Memory B cell (primary cell): ENCODE data around the gene TMEM163.
"Not testable (repeated sequence)": the region's sequence is repeated elsewhere in the genome, so short reads cannot be mapped to it uniquely, and the experiment has no call there.

Experiments
- ATAC-seq: fragments of 150-1000 bp; cut with Tn5 transposase; 2 replicates; pipeline ENCODE4 v1.10.0; 2021; ENCODE audit warnings: low read depth, mild to moderate bottlenecking, moderate library complexity
- DNase-seq, 2 donors: peaks; one replicate each; pipeline ENCODE4 v3.0.0; 2022; ENCODE audit warnings: low spot score in 2 of 2
- H3K27ac Mint-ChIP-seq: one replicate; pipeline ENCODE4 v1.8.0; 2022; ENCODE audit warnings: mild to moderate bottlenecking, moderate library complexity, mixed read lengths
- H3K27me3 Mint-ChIP-seq: one replicate; pipeline ENCODE4 v1.8.0; 2022; ENCODE audit warnings: mixed read lengths
- H3K36me3 Mint-ChIP-seq: one replicate; pipeline ENCODE4 v1.8.0; 2022; ENCODE audit warnings: mild to moderate bottlenecking, mixed read lengths
- H3K4me1 Mint-ChIP-seq: one replicate; pipeline ENCODE4 v1.8.0; 2022; ENCODE audit warnings: mixed read lengths
- H3K4me3 Mint-ChIP-seq: one replicate; pipeline ENCODE4 v1.8.0; 2022; ENCODE audit warnings: mild to moderate bottlenecking, moderate library complexity, mixed read lengths
- H3K9me3 Mint-ChIP-seq: one replicate; pipeline ENCODE4 v1.8.0; 2022; ENCODE audit warnings: mixed read lengths

Gene TMEM163

DNA sequence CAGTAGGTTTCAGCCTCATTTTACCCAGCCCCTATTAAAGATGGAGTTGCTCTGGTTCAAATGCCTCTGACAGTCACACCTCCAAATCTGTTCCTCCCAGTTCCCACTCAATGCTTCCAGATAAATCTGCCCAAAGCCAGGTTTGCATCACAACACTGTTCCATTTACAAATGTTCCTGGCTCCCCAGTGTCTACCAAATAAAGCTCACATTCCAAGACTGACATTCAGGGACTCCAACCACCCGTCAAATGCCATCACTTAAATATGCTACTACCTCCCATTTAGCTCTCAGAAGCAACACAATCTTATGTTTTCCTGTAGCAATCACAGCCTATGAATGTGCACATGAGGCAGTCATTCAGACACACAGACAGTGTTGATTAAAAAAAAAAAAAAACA lies 127.3 kb downstream of the TMEM163 start:
- no peak overlapping the region for H3K4me3 Mint-ChIP-seq
- DNase-seq, result no peak
- H3K9me3 Mint-ChIP-seq, result peaks cover 17% of the 10 kb centered on the region
- peaks cover 3% of the 10 kb centered on the region for H3K4me1 Mint-ChIP-seq
- no peaks in the 10 kb centered on the region for H3K27me3 Mint-ChIP-seq
- H3K36me3 Mint-ChIP-seq, result peaks cover 21% of the 10 kb centered on the region
- H3K27ac Mint-ChIP-seq, result no peak overlapping the region
- ATAC-seq, result no peak

DNA sequence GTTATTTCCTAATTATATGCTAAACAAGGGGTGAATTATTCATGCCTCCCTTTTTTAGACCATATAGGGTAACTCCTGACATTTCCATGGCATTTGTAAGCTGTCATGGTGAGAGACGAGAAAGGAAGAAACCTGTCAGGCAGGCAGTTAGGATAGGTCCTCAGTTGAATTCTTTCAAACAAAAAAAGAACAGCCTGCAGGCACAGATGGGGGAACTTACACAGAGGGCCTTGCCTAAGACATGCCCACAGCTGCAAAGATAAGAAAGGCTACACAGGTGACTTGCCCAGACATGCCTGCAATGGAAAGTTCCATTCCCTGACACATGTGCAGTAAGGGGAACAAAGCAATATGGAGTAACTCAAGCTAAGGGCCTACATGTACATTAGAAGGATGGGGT lies 128.1 kb downstream of the TMEM163 start:
- H3K27ac Mint-ChIP-seq, result no peak overlapping the region
- H3K9me3 Mint-ChIP-seq, result peaks cover 17% of the 10 kb centered on the region
- no peaks in the 10 kb centered on the region for H3K27me3 Mint-ChIP-seq
- DNase-seq (no peak), ATAC-seq (no peak)
- H3K4me3 Mint-ChIP-seq, result no peak overlapping the region
- H3K36me3 Mint-ChIP-seq, result peaks cover 21% of the 10 kb centered on the region
- H3K4me1 Mint-ChIP-seq, result peaks cover 6% of the 10 kb centered on the region

DNA sequence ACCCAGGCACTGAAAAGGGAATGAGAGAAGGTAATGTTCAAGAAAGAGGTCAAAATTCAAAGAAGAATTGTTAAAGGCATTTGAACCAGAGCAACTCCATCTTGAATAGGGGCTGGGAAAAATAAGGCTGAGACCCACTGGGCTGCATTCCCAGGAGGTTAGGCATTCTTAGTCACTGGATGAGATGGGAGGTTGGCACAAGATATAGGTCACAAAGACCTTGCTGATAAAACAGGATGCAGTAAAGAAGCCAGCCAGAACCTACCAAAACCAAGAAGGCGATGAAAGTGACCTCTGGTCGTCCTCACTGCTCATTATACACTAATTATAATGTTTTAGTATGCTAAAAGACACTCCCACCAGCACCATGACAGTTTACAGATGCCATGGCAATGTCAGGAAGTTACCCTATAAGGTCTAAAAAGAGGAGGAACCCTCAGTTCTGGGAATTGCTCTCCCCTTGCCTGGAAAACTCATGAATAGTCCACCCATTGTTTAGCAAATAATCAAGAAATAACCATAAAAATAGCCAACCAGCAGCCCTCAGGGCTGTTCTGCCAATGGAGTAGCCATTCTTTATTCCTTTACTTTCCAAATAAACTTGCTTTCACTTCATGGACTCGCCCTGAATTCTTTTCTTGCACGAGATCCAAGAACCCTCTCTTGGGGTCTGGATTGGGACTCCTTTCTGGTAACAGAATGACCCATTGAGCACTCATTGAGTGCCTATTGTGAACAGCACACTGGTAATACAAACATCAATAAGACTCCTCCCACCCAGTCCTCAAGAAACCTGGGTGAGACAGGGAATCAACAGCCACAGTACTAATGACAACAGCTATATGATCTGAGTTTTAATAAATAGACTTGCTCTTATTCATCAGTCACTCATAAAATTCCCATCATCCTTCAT lies 129.4 kb downstream of the TMEM163 start:
- not testable (repeated sequence) for H3K4me3 Mint-ChIP-seq, H3K27me3 Mint-ChIP-seq, H3K4me1 Mint-ChIP-seq, ATAC-seq, DNase-seq, H3K27ac Mint-ChIP-seq
- Mint-ChIP-seq H3K9me3 (peaks cover 17% of the 10 kb centered on the region), H3K36me3 (peaks cover 21% of the 10 kb centered on the region)

DNA sequence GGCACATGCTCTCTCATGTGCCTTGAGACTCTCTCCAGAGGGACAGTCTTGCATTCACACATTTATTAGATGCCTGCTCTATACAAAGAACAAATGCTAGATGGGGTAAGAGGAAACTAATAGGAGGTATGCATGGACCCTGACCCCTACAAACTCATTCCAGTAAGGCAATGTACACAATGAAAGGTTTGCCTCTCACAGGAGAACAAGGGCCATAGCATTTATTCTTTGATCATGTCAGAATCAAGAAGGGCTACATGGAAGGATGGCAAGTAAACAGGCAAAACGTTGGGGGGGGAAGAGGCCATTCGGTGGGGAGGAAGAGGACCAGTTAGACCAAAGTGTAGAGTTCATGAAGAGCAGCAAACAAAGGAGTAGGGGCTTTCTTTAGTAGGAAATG lies 130.2 kb downstream of the TMEM163 start:
- peaks cover 14% of the 10 kb centered on the region for H3K9me3 Mint-ChIP-seq
- ATAC-seq (no peak), DNase-seq (no peak)
- H3K27me3 Mint-ChIP-seq, result no peaks in the 10 kb centered on the region
- H3K27ac Mint-ChIP-seq, result no peak overlapping the region
- peaks cover 13% of the 10 kb centered on the region for H3K4me1 Mint-ChIP-seq
- H3K36me3 Mint-ChIP-seq, result peaks cover 21% of the 10 kb centered on the region
- no peak overlapping the region for H3K4me3 Mint-ChIP-seq

DNA sequence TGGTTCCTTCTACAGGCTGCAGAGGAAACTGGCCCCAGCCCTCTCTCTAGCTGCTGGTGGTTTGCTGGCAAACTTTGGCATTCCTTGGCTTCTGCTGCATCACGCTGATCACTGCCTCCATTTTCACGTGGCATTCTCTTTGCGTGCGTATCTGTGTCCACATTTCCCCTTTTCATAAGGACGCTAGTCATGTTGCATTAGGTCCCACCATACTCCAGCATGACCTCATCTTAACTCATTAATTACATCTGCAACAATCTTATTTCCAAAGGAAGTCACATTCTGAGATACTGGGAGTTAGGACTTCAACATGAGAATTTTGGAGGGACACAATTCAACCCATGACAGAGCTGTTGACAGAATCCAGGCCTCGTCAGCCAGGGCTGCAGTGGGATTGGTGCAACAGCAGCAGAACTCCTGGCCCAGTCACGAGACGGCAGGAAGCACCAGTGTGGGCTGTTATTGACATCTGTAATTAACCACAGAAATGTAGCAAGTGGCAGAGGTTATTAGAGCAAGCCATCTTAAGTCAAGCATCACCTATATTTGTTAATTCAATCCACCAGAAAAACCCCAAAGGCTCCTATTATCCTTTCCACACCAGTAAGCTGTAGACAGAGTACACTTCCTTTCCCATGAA lies 132.4 kb downstream of the TMEM163 start:
- peak in 1 of 2 donors; percentile 14 for DNase-seq
- peak; percentile 71 for ATAC-seq
- peaks cover 11% of the 10 kb centered on the region for H3K36me3 Mint-ChIP-seq
- H3K27ac Mint-ChIP-seq, result peak overlapping the region; percentile 54
- peaks cover 25% of the 10 kb centered on the region for H3K4me1 Mint-ChIP-seq
- H3K9me3 Mint-ChIP-seq, result peaks cover 10% of the 10 kb centered on the region
- no peak overlapping the region for H3K4me3 Mint-ChIP-seq
- no peaks in the 10 kb centered on the region for H3K27me3 Mint-ChIP-seq

DNA sequence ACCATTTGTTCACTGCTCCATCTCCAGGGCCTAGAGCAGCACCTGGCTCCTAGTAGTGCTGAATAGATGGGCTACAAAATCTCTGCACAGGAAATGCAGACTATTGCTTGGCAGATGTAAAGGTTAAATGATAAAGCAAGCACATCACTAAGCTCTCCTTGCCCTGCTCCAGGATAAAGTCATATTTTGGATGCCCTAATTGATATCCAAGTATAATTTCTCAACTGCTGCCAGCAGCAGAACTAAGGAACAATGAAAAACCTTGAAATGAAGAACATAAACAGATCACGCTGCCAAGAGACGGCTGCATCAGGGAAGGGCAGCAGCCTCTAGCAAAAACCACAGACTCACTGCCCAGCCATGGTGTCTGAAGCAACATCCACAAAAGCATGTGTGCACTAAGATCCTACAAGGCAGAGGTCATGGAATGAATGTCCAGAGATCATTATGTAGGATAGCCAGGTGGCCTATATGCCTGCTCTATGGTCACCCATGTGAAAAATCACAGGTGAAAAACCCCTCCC lies 134.7 kb downstream of the TMEM163 start:
- Mint-ChIP-seq H3K4me3 (no peak overlapping the region), H3K36me3 (peaks cover 6% of the 10 kb centered on the region), H3K27ac (peak overlapping the region; percentile 9), H3K9me3 (peaks cover 6% of the 10 kb centered on the region), H3K27me3 (no peaks in the 10 kb centered on the region), H3K4me1 (peaks cover 25% of the 10 kb centered on the region)
- DNase-seq (no peak), ATAC-seq (no peak)

DNA sequence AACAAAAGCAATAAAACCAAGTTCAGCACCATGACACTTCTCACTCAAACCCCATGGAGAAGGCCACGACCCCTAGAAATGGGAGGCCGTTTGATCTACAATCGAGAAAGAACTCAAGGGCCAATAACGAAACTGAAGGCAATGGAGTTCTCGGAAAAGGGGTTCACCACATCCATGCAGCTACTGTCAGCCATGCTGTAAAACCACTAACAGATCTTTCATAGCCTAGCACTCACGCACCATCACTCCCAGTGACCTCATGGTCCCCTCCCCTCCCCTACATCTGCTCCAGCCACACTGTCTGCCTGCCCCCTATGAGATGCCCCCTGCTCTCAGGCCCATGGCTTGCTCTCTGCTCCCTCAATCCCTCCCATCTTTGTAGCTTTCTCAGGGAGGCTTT lies 135.3 kb downstream of the TMEM163 start:
- peaks cover 25% of the 10 kb centered on the region for H3K4me1 Mint-ChIP-seq
- peaks cover under 1% of the 10 kb centered on the region for H3K9me3 Mint-ChIP-seq
- no peak for DNase-seq
- H3K27ac Mint-ChIP-seq, result peak overlapping the region; percentile 9
- H3K4me3 Mint-ChIP-seq, result no peak overlapping the region
- no peaks in the 10 kb centered on the region for H3K27me3 Mint-ChIP-seq
- no peak for ATAC-seq
- peaks cover under 1% of the 10 kb centered on the region for H3K36me3 Mint-ChIP-seq

DNA sequence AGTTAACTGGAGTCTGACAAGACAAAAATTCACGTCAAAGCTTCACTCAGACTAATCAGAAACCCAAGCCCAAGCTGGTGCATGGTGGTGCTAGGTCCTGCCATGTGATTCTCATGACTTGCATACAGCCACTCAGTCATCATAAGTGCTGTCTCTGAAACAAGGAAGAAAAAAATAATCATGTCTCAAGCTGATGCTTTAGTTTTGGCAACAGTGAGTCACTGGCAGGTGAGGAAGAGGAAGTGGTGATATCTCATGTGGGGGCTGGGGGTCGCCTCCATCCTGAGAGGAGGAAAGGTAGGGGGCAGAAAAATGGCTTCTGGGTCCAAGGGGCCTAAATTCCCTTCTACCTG lies 136.3 kb downstream of the TMEM163 start:
- peak; percentile 10 to 16 for DNase-seq
- Mint-ChIP-seq H3K9me3 (no peaks in the 10 kb centered on the region), H3K27me3 (no peaks in the 10 kb centered on the region), H3K4me3 (peak overlapping the region; percentile 24), H3K4me1 (peaks cover 25% of the 10 kb centered on the region), H3K36me3 (no peaks in the 10 kb centered on the region), H3K27ac (peak overlapping the region; percentile 86)
- ATAC-seq, result peak; percentile 63

DNA sequence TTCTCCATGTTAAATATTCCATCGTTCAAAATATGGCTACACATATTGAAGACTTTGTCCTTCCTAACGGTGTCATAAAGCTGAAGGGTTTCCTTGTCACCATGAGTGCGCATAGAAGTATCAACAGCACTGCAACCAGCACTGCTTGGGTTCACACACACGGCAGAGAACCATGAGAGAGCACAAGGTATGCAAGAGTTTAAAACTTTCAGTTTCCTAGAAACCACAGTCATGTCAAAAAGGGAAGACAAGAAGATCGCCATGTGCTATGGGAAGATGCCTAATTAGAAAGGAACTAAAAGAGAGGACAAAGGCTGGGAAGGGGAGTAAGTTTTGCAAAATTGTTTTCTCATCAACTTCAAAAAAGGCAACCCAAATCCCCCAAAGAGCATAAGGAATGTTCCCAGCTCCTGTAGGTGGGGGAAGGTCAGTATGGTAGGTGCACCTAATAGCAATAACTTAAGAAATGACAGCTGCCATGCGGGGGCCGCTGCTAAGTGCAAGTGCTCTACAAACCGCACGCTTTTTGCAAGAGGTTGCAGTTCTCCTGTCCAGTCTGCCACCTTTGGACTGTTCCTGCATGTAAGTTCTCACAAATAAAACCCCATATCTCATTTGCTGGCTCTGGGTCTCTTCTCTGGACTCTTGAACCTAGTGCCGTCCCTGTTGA lies 136.8 kb downstream of the TMEM163 start:
- ATAC-seq, result peak; percentile 53
- H3K4me3 Mint-ChIP-seq, result peak overlapping the region; percentile 24
- no peak for DNase-seq
- H3K9me3 Mint-ChIP-seq, result no peaks in the 10 kb centered on the region
- peaks cover 25% of the 10 kb centered on the region for H3K4me1 Mint-ChIP-seq
- no peaks in the 10 kb centered on the region for H3K36me3 Mint-ChIP-seq
- no peaks in the 10 kb centered on the region for H3K27me3 Mint-ChIP-seq
- H3K27ac Mint-ChIP-seq, result peak overlapping the region; percentile 86

DNA sequence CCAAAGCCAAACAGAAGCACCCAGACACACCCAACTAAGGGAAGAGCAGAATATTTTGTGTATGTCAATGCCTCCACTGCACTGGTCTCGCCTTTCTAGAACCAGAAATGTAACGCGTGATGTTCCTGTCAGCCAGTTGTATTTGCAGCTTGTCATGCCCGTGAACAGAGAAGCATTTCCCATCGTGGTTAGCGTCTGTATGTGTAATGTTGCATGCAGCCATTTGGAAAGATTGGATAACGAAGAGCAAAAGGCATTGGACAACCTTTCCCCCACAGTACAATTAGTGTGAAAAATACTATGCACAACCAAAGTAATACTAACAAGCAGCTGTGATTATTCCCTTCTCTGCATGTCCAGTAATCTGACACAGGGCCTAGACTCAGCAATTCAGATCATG lies 140.5 kb downstream of the TMEM163 start:
- no peaks in the 10 kb centered on the region for H3K36me3 Mint-ChIP-seq
- no peaks in the 10 kb centered on the region for H3K27me3 Mint-ChIP-seq
- H3K4me1 Mint-ChIP-seq, result peaks cover 10% of the 10 kb centered on the region
- ATAC-seq (no peak), DNase-seq (no peak)
- no peak overlapping the region for H3K27ac Mint-ChIP-seq
- H3K4me3 Mint-ChIP-seq, result no peak overlapping the region
- no peaks in the 10 kb centered on the region for H3K9me3 Mint-ChIP-seq

DNA sequence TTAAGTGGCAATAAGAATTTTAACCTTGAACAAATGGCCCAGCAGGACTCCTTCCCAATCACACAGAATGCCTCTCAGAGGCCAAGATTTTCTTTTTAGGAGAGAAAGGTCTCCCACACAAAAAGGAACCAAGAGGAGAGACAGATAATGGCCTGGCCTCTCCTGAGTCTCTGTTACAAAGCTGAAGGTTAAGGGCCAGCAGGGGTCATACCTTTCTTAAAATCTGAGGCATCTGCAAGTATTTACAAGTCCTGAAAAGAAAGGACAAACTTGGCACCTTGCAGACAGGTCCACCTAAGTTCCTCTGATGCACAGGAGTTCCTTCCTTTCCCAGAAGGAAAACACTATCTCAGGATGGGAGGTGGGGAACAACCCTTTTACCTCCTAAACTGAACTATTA lies 142.3 kb downstream of the TMEM163 start:
- no peaks in the 10 kb centered on the region for H3K27me3 Mint-ChIP-seq
- H3K27ac Mint-ChIP-seq, result peak overlapping the region; percentile 18
- DNase-seq (no peak), ATAC-seq (no peak)
- H3K4me1 Mint-ChIP-seq, result peaks cover 3% of the 10 kb centered on the region
- no peaks in the 10 kb centered on the region for H3K9me3 Mint-ChIP-seq
- no peaks in the 10 kb centered on the region for H3K36me3 Mint-ChIP-seq
- H3K4me3 Mint-ChIP-seq, result no peak overlapping the region

DNA sequence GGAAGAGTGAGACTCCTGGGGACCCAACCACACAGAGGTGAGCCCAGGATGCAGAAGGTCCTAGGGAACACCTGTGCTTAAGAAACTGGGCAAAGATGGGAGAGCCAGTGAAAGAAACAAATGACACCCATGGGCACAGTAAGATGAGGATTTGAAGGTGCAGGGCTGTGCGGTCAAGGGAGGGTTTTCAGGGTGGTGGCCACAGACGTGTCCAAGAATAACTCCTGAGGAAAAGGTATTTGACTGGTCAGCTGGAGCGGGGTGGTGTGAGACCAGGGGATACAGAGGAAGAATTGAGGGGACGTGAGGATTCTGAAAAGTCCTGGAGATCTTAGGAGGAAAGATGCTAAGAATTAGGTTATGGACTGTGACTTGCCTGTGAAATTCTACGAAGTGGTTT lies 142.9 kb downstream of the TMEM163 start:
- Mint-ChIP-seq H3K9me3 (no peaks in the 10 kb centered on the region), H3K4me1 (peaks cover 5% of the 10 kb centered on the region), H3K36me3 (no peaks in the 10 kb centered on the region), H3K4me3 (no peak overlapping the region), H3K27me3 (no peaks in the 10 kb centered on the region), H3K27ac (peak overlapping the region; percentile 18)
- ATAC-seq, result no peak
- DNase-seq, result no peak

DNA sequence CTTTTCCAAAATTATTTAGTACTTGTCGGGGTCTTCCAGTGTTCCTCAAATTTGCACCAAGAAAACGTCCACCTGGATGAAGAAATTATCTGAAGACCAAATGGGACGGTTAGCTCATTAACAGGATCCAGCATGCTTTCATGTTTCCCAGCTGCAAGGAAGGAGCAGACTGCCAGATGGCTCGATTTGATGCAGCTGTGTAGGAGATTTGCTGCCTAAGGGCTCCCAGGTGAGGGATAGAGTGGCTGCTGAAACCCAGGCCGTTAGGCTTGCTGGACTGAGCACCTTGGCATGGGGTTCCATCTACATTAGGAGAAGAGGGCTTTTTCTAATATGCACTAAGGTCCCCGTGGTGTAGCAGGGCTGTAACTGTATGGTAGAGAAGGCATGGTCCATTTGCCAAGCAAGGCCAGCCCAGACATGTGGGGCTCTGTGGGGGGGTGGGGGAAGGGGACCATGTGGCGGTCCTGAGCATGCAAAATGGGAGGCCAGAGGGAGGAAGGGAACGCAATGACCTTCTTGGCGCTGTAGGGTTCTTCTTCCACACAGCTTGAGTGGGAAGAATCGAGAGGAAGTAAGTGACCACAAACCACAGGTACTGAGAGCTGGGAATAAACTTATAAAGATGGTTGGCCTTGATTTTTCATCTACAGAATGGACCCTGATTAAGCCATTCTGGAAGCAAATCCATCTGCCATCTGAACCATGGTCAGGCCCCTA lies 144.0 kb downstream of the TMEM163 start:
- H3K36me3 Mint-ChIP-seq, result no peaks in the 10 kb centered on the region
- H3K4me1 Mint-ChIP-seq, result peaks cover 12% of the 10 kb centered on the region
- H3K27ac Mint-ChIP-seq, result no peak overlapping the region
- H3K27me3 Mint-ChIP-seq, result no peaks in the 10 kb centered on the region
- no peak overlapping the region for H3K4me3 Mint-ChIP-seq
- no peaks in the 10 kb centered on the region for H3K9me3 Mint-ChIP-seq
- ATAC-seq, result no peak
- no peak for DNase-seq
